Measurements from ENCODE around the gene SLC34A3.

DNA sequence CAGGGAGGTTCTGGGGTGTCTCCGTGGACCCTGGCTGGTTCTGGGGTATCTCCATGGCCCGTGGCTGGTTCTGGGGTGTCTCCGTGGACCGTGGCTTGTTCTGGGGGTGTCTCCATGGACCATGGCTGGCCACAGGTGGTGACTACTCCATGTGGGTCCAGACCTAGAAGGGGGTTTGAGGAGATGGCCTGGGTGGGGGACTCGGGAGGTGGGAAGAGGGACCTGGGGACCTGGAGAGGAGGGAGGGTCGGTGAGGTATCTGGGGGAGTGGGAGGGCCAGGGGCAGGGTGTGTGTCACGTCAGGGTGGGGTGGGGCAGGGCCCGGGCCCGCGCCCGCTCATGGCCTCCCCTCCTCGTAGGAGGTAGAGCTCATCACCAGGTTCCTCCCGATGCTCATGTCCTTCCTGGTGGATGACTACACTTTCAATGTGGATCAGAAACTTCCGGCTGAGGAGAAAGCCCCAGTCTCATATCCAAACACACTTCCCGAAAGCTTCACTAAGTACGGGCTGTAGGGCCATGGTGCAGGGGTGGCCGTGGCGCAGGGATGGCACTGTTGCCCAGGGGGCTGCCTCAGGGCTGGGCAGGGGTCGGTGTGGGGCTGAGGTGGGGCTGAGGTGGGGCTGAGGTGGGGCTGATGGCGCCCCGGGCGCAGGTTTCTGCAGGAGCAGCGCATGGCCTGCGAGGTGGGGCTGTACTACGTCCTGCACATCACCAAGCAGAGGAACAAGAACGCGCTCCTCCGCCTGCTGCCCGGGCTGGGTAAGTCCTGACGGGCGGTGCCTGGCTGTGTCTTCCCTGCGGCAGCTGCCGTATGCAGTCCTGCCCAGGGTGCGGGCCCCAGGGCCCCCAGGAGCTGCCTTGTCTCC, 36.1 kb downstream of the SLC34A3 start:
- TF ChIP-seq, protein P1, sequence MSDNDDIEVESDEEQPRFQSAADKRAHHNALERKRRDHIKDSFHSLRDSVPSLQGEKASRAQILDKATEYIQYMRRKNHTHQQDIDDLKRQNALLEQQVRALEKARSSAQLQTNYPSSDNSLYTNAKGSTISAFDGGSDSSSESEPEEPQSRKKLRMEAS (CRISPR knock-in tag; IDR thresholded peaks at IDR 0.05), result no peak
- TF ChIP-seq TCF7 (CRISPR knock-in tag; IDR thresholded peaks at IDR 0.05; ENCODE audit: low read depth) (no peak), ATF3 (CRISPR knock-in tag; conservative IDR thresholded peaks at IDR 0.05) (no peak), PREB (CRISPR knock-in tag; IDR thresholded peaks at IDR 0.05; ENCODE audit: borderline replicate concordance) (no peak), NFE2L1 (CRISPR knock-in tag; IDR thresholded peaks at IDR 0.05) (no peak), NFYB (CRISPR knock-in tag; conservative IDR thresholded peaks at IDR 0.05; ENCODE audit: low read depth) (no peak), ZNF416 (CRISPR knock-in tag; IDR thresholded peaks at IDR 0.05) (no peak), FOXJ3 (CRISPR knock-in tag; IDR thresholded peaks at IDR 0.05; ENCODE audit: borderline replicate concordance) (no peak), ZBTB43 (CRISPR knock-in tag; IDR thresholded peaks at IDR 0.05) (no peak)
- TF ChIP-seq, protein P2, sequence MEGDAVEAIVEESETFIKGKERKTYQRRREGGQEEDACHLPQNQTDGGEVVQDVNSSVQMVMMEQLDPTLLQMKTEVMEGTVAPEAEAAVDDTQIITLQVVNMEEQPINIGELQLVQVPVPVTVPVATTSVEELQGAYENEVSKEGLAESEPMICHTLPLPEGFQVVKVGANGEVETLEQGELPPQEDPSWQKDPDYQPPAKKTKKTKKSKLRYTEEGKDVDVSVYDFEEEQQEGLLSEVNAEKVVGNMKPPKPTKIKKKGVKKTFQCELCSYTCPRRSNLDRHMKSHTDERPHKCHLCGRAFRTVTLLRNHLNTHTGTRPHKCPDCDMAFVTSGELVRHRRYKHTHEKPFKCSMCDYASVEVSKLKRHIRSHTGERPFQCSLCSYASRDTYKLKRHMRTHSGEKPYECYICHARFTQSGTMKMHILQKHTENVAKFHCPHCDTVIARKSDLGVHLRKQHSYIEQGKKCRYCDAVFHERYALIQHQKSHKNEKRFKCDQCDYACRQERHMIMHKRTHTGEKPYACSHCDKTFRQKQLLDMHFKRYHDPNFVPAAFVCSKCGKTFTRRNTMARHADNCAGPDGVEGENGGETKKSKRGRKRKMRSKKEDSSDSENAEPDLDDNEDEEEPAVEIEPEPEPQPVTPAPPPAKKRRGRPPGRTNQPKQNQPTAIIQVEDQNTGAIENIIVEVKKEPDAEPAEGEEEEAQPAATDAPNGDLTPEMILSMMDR (IDR thresholded peaks at IDR 0.05), result no peak

Data from WTC11 (cell line).